Neural progenitor cell (in vitro differentiated cells): ENCODE measurements around the gene SIL1. TPM values are rescaled to one million over a fixed set of nuclear protein-coding genes. Genes with fewer than 3 reads are reported as not detected.
A peak's percentile ranks its signal among the peaks of the same experiment; 100 is the strongest.

Experiments used
- DNase-seq: peaks from one replicate; pipeline ENCODE4 v3.0.0-alpha.2; 2016; ENCODE audit warnings: low spot score
- H2AFZ ChIP-seq: fragments of 200-600 bp; sonication (generic); replicated peaks from 2 replicates; pipeline ENCODE4 v1.6.1; 2016; ENCODE audit warnings: antibody characterized with exemption
- H3F3A ChIP-seq: fragments of 200-600 bp; sonication (generic); 2 replicates; pipeline ENCODE4 v1.6.1; 2016; ENCODE audit warnings: antibody characterized with exemption, low read depth
- H3K27ac ChIP-seq: fragments of 200-600 bp; sonication (generic); 2 replicates; pipeline ENCODE4 v1.5.1; 2016; ENCODE audit warnings: mild to moderate bottlenecking
- H3K27me3 ChIP-seq: fragments of 200-600 bp; sonication (generic); 2 replicates; pipeline ENCODE4 v1.6.1; 2016; ENCODE audit warnings: mild to moderate bottlenecking, moderate library complexity
- H3K36me3 ChIP-seq: fragments of 200-600 bp; sonication (generic); 2 replicates; pipeline ENCODE4 v1.5.1; 2016
- H3K4me1 ChIP-seq: fragments of 200-600 bp; sonication (generic); 2 replicates; pipeline ENCODE4 v1.6.1; 2016; ENCODE audit warnings: mixed run types
- H3K4me2 ChIP-seq: fragments of 200-600 bp; sonication (generic); 2 replicates; pipeline ENCODE4 v1.6.1; 2016
- H3K4me3 ChIP-seq: fragments of 200-600 bp; sonication (generic); 2 replicates; pipeline ENCODE4 v1.5.1; 2016
- H3K79me2 ChIP-seq: fragments of 200-600 bp; sonication (generic); 2 replicates; pipeline ENCODE4 v1.6.1; 2016; ENCODE audit warnings: low read depth
- H3K9ac ChIP-seq: fragments of 200-600 bp; sonication (generic); 2 replicates; pipeline ENCODE4 v1.6.1; 2016
- H3K9me3 ChIP-seq: fragments of 200-600 bp; sonication (generic); 2 replicates; pipeline ENCODE4 v1.5.1; 2016; ENCODE audit warnings: low read depth
- H4K20me1 ChIP-seq: fragments of 200-600 bp; sonication (generic); 2 replicates; pipeline ENCODE4 v1.6.1; 2016; ENCODE audit warnings: low read depth
- H3K27ac Mint-ChIP-seq: 3 replicates; pipeline ENCODE4 v1.8.0; 2021; ENCODE audit warnings: mixed read lengths
- H3K27me3 Mint-ChIP-seq: 2 replicates; pipeline ENCODE4 v1.8.0; 2022; ENCODE audit warnings: low read depth, mild to moderate bottlenecking, inconsistent platforms, moderate library complexity, mixed read lengths; ENCODE audit not compliant: insufficient read depth
- H3K36me3 Mint-ChIP-seq: 3 replicates; pipeline ENCODE4 v1.8.0; 2021; ENCODE audit warnings: mixed read lengths
- H3K4me1 Mint-ChIP-seq: 3 replicates; pipeline ENCODE4 v1.8.0; 2021; ENCODE audit warnings: mixed read lengths
- H3K4me3 Mint-ChIP-seq: 3 replicates; pipeline ENCODE4 v1.8.0; 2021; ENCODE audit warnings: mild to moderate bottlenecking, moderate library complexity, mixed read lengths
- H3K9me3 Mint-ChIP-seq: 3 replicates; pipeline ENCODE4 v1.8.0; 2020; ENCODE audit warnings: mixed read lengths
- EZH2 ChIP-seq: fragments of 200-600 bp; sonication (generic); IDR thresholded peaks from 2 replicates; pipeline ENCODE4 v1.6.1; 2017; ENCODE audit warnings: antibody characterized with exemption, mild to moderate bottlenecking, moderate library complexity
- EZH2phosphoT487 ChIP-seq: fragments of 200-600 bp; sonication (generic); IDR thresholded peaks from 2 replicates; pipeline ENCODE4 v1.6.1; 2017; ENCODE audit warnings: antibody characterized with exemption
- total RNA-seq: library from RNA; depleted of rRNA; stranded (reverse); fragments of >200 nt; gene quantifications from 2 replicates; pipeline ENCODE4 v1.2.3, GENCODE V29; 2015; ENCODE audit warnings: low replicate concordance
- TF ChIP-seq, protein P1 (sequence below): fragments of 200-600 bp; sonication (generic); IDR thresholded peaks from 2 replicates; pipeline ENCODE4 v1.5.1; 2017; ENCODE audit warnings: antibody characterized with exemption, mild to moderate bottlenecking

SIL1 gene
- total RNA-seq, 1 donor from 2014 or later, result 5.5 TPM

DNA sequence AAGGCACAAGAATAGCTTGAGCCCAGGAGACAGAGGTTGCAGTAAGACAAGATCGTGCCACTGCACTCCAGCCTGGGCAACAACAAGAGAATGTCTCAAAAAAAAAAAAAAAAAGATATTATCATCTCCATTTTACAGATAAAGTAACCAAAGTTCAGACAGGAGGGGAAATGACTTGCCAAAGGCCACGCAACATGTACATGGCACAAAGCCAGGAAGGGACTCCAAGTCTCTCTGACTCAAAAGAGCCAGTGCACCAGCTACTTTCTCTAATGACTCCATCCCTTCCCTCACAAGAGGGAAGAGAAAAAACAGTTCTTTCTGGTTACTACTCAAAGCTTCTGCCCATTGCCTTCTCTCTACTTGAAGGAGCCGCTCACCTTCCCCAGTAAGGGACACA, 34.1 kb downstream of the SIL1 start:
- Histone ChIP-seq H3K4me3 (no peak overlapping the region), H3K27me3 (no peaks in the 10 kb centered on the region), H3K4me2 (no peak overlapping the region), H3K36me3 (no peaks in the 10 kb centered on the region), H3K4me1 (peaks cover 2% of the 10 kb centered on the region), H4K20me1 (no peaks in the 10 kb centered on the region), H3F3A (no peaks in the 10 kb centered on the region), H3K9me3 (no peaks in the 10 kb centered on the region), H3K79me2 (no peaks in the 10 kb centered on the region), H3K9ac (no peak overlapping the region), H2AFZ (no peak overlapping the region), H3K27ac (no peak overlapping the region)
- H3K27ac Mint-ChIP-seq, result no peak overlapping the region
- H3K9me3 Mint-ChIP-seq, result peaks cover 3% of the 10 kb centered on the region
- peaks cover 8% of the 10 kb centered on the region for H3K27me3 Mint-ChIP-seq
- DNase-seq, result no peak
- H3K4me1 Mint-ChIP-seq, result peaks cover 38% of the 10 kb centered on the region
- TF ChIP-seq EZH2 (no peak), EZH2phosphoT487 (no peak)
- TF ChIP-seq, protein P1, sequence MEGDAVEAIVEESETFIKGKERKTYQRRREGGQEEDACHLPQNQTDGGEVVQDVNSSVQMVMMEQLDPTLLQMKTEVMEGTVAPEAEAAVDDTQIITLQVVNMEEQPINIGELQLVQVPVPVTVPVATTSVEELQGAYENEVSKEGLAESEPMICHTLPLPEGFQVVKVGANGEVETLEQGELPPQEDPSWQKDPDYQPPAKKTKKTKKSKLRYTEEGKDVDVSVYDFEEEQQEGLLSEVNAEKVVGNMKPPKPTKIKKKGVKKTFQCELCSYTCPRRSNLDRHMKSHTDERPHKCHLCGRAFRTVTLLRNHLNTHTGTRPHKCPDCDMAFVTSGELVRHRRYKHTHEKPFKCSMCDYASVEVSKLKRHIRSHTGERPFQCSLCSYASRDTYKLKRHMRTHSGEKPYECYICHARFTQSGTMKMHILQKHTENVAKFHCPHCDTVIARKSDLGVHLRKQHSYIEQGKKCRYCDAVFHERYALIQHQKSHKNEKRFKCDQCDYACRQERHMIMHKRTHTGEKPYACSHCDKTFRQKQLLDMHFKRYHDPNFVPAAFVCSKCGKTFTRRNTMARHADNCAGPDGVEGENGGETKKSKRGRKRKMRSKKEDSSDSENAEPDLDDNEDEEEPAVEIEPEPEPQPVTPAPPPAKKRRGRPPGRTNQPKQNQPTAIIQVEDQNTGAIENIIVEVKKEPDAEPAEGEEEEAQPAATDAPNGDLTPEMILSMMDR, result no peak
- H3K4me3 Mint-ChIP-seq, result no peak overlapping the region
- H3K36me3 Mint-ChIP-seq, result peaks cover 1% of the 10 kb centered on the region

DNA sequence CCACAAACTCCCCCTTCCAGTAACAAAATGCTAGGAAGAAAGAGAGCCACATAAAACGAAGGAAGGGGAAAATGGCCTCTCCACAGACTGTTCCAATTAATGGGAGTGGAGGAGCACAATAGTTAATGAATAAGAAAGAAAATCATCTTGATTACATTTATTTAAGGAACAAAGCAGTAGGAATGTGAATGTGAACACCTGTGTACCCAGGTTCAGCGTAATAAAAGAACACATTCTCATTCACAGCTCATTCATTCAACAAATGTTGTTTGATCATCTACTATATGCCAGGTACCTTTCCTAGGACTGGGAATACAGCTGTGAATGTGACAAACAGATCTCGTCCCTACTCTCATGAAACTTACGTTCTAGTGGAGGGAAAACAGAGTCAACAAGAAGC, 35.7 kb downstream of the SIL1 start:
- Histone ChIP-seq H3K4me2 (no peak overlapping the region), H3K79me2 (no peaks in the 10 kb centered on the region), H3K9me3 (no peaks in the 10 kb centered on the region), H3K27ac (no peak overlapping the region), H3K36me3 (no peaks in the 10 kb centered on the region), H3K9ac (no peak overlapping the region), H2AFZ (no peak overlapping the region), H3K4me1 (peaks cover 13% of the 10 kb centered on the region), H3F3A (no peaks in the 10 kb centered on the region), H4K20me1 (no peaks in the 10 kb centered on the region), H3K27me3 (no peaks in the 10 kb centered on the region), H3K4me3 (no peak overlapping the region)
- H3K9me3 Mint-ChIP-seq, result peaks cover 3% of the 10 kb centered on the region
- peaks cover 9% of the 10 kb centered on the region for H3K27me3 Mint-ChIP-seq
- H3K4me1 Mint-ChIP-seq, result peaks cover 44% of the 10 kb centered on the region
- TF ChIP-seq, protein P1, result no peak
- no peak for TF ChIP-seq EZH2
- peaks cover 1% of the 10 kb centered on the region for H3K36me3 Mint-ChIP-seq
- H3K4me3 Mint-ChIP-seq, result no peak overlapping the region
- peak overlapping the region; percentile 51 for H3K27ac Mint-ChIP-seq
- DNase-seq, result no peak

DNA sequence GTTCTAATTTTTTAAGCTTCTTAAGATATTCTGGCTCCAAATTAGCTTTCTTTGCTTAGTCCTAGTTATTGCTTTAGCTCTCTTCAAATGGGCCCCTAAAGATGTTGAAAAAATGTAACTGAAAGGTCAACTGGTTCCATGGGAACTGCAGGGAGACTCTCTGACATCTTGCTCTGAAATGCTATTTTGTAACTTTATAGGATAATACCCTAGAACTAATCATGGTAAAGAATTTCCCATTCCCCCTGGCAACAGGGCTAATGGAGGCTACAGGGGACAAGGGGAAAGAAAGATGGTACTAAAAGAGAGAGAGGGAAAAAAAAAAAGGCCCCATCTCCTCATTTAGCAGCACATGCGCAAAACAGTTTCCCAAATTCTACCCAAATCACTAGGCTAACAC, 39.4 kb downstream of the SIL1 start:
- Histone ChIP-seq H2AFZ (no peak overlapping the region), H3K9me3 (no peaks in the 10 kb centered on the region), H3K79me2 (no peaks in the 10 kb centered on the region), H3K9ac (no peak overlapping the region), H3K27me3 (no peaks in the 10 kb centered on the region), H3K4me1 (peaks cover 13% of the 10 kb centered on the region), H3F3A (no peaks in the 10 kb centered on the region), H3K36me3 (no peaks in the 10 kb centered on the region), H3K4me2 (no peak overlapping the region), H4K20me1 (no peaks in the 10 kb centered on the region), H3K4me3 (no peak overlapping the region), H3K27ac (no peak overlapping the region)
- Mint-ChIP-seq H3K27me3 (peaks cover 4% of the 10 kb centered on the region), H3K4me1 (peaks cover 61% of the 10 kb centered on the region), H3K27ac (peak overlapping the region; percentile 76), H3K4me3 (peak overlapping the region; percentile 52), H3K9me3 (no peaks in the 10 kb centered on the region), H3K36me3 (no peaks in the 10 kb centered on the region)
- TF ChIP-seq, protein P1, result no peak
- TF ChIP-seq EZH2, result no peak
- no peak for TF ChIP-seq EZH2phosphoT487
- DNase-seq, result no peak
